Stomach (tissue), 9 donors: ENCODE results near the gene CSMD2. TPM values are rescaled to one million over a fixed set of nuclear protein-coding genes. Genes with fewer than 3 reads are reported as not detected.

Experiments
- DNase-seq, 2 donors: peaks; one replicate each; pipeline versions ENCODE4 v3.0.0 to v3.0.0-alpha.2; 2013 to 2019
- H3K27ac ChIP-seq, 5 donors: fragments of 200-600 bp in 4 of 5; sonication (generic) in 4 of 5; one replicate each; pipeline ENCODE4 v1.5.1; 2013 to 2019; ENCODE audit warnings: mild to moderate bottlenecking in 1 of 5, moderate library complexity in 1 of 5
- H3K27me3 ChIP-seq, 3 donors: fragments of 200-600 bp; sonication (generic); one replicate each; pipeline ENCODE4 v1.5.1; 2017 to 2019; ENCODE audit warnings: mixed run types in 1 of 3
- H3K36me3 ChIP-seq, 4 donors: fragments of 200-600 bp; sonication (generic); 1 replicate in 3 of 4; 2 replicates in 1 of 4; pipeline ENCODE4 v1.5.1; 2016 to 2019
- H3K4me1 ChIP-seq, 4 donors: fragments of 200-600 bp; sonication (generic); one replicate each; pipeline ENCODE4 v1.5.1; 2016 to 2019
- H3K4me3 ChIP-seq, 4 donors: fragments of 200-600 bp; sonication (generic) in 3 of 4; one replicate each; pipeline ENCODE4 v1.5.1; 2016 to 2019; ENCODE audit warnings: mild to moderate bottlenecking in 1 of 4
- H3K9me3 ChIP-seq, 4 donors: fragments of 200-600 bp; sonication (generic); one replicate each; pipeline ENCODE4 v1.5.1; 2016 to 2019
- CTCF ChIP-seq, 7 experiments: fragments of 450-650 bp in 4 of 7; fragments of 200-600 bp in 3 of 7; sonication (generic) in 3 of 7; IDR thresholded peaks; one replicate each; pipeline ENCODE4 v1.5.1; 2016 to 2019; ENCODE audit warnings: antibody characterized with exemption in 7 of 7, control low read depth in 2 of 7, mild to moderate bottlenecking in 1 of 7
- EP300 ChIP-seq: sonication (generic); formaldehyde crosslinking; IDR thresholded peaks from one replicate; pipeline ENCODE4 v1.6.1; 2017; ENCODE audit warnings: antibody characterized with exemption
- POLR2A ChIP-seq, 4 donors: fragments of 450-650 bp; IDR thresholded peaks; one replicate each; pipeline ENCODE4 v1.6.1; 2016; ENCODE audit warnings: antibody characterized with exemption in 4 of 4, control low read depth in 2 of 4, mild to moderate bottlenecking in 1 of 4, moderate library complexity in 1 of 4
- POLR2AphosphoS5 ChIP-seq, 3 donors: sonication (generic); formaldehyde crosslinking; IDR thresholded peaks; one replicate each; pipeline ENCODE4 v1.6.1; 2016; ENCODE audit warnings: antibody characterized with exemption in 3 of 3
- WGBS, 5 donors: extraction: QIAGEN DNeasy Blood & Tissue Kit in 3 of 5; methylation state at CpG; one replicate each; pipeline versions ENCODE4 v1.1.5 to v1.1.7; 2013 to 2018; 5-methylcytosine and 5-hydroxymethylcytosine counted together
- intact Hi-C: fragments of 100-400 bp; cut with DNase I; formaldehyde crosslinking; loops from one replicate; pipeline ENCODE4 v1.15.1; 2023; ENCODE audit warnings: low total_unique reads
- polyA plus RNA-seq, 3 donors: library from polyadenylated mRNA; stranded (reverse); fragments of 200-250 nt; gene quantifications; one replicate each; pipeline ENCODE4 v1.2.3, GENCODE V29; 2013
- total RNA-seq, 5 donors: library from RNA; depleted of rRNA; stranded (reverse); fragments of >200 nt; gene quantifications; one replicate each; pipeline versions ENCODE4 v1.1.0 to v1.2.3, GENCODE V29; 2014 to 2016
- donor health status: healthy with polysubstance abuse.
- donor health status: Bipolar disorder and iron deficiency.
- donor health status: healthy.

CSMD2 gene
- total and polyA plus RNA-seq, 8 donors, result 0.10 to 3.5 (median 0.37) TPM; not detected in 1

DNA sequence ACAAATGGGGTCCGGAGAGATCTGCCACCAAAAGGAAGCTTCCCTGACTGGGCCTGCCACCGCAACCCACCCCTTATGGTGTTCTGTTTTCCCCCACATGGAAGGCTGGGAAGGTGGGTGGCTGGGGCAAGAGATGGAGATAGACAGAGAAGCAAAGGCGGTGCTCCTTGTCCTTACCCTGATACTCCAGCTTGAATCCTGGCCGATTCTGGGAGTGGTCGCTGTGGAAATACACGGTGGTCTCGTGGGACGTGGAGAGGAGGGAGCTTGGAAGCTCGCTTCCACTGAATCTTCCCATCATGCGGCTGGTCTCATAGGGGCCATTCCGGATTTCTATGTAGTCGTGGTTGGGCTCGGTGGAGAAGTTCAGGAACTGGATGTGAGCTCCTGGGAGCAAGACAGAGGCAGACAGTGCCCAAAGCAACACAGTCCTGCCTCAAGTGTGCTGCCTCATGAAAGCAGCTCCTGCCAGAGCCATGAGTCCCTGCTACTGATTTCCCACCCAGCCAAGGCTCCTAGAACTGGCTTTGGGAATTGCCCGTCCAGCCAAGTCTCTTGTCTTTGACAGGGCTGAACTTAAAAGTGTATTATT lies 554.1 kb downstream of the CSMD2 start:
- no peaks in the 10 kb centered on the region for H3K4me1 ChIP-seq
- no peak for DNase-seq
- intact Hi-C loops, result no loop called here
- H3K36me3 ChIP-seq, result no peaks in the 10 kb centered on the region
- H3K27me3 ChIP-seq, result peaks cover 0 to 26% (median 5%) of the 10 kb centered on the region in 3 donors
- WGBS, 5 donors, result 79 to 86% (median 82%) methylated on average over 14 of the region's 14 CpGs
- no peak overlapping the region for H3K27ac ChIP-seq
- TF ChIP-seq POLR2A (IDR thresholded peaks at IDR 0.05), result no peak
- no peak for TF ChIP-seq POLR2AphosphoS5 (IDR thresholded peaks at IDR 0.05)
- TF ChIP-seq CTCF (IDR thresholded peaks at IDR 0.05), result no peak
- no peak overlapping the region for H3K4me3 ChIP-seq
- H3K9me3 ChIP-seq, result no peaks in the 10 kb centered on the region

GRCh38 chr1:33610391-33610790 lies 554.6 kb downstream of the CSMD2 start:
- no peaks in the 10 kb centered on the region for H3K4me1 ChIP-seq
- peaks cover 0 to 20% (median 5%) of the 10 kb centered on the region in 3 donors for H3K27me3 ChIP-seq
- TF ChIP-seq POLR2A (IDR thresholded peaks at IDR 0.05), result no peak
- no peak for TF ChIP-seq CTCF (IDR thresholded peaks at IDR 0.05)
- TF ChIP-seq POLR2AphosphoS5 (IDR thresholded peaks at IDR 0.05), result no peak
- no peak for TF ChIP-seq EP300
- 65 to 90% (median 78%) methylated on average over 3 of the region's 3 CpGs for WGBS, 5 donors
- H3K36me3 ChIP-seq, result no peaks in the 10 kb centered on the region
- H3K4me3 ChIP-seq, result no peak overlapping the region
- no peak overlapping the region for H3K27ac ChIP-seq
- no peak for DNase-seq
- H3K9me3 ChIP-seq, result no peaks in the 10 kb centered on the region
- intact Hi-C loops, result no loop called here

DNA sequence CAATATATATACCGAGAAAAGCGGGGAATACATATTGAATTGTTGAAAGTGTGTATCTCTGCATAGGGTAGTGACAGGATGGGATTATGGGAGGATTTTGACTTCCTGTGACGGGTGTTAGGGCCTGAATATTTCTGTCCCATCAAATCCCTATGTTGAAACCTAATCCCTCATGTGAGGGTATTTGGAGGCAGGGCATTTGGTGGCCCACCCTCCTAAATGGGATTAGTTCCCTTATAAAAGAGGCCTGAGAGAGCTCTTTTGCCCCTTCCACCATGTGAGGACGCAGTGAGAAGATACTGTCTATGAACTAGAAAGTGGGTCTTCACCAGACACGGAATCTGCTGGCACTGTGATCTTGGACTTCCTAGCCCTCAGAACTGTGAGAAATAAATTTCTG lies 555.3 kb downstream of the CSMD2 start:
- WGBS, 5 donors, result 93 to 95% (median 94%) methylated on average over 5 of the region's 5 CpGs
- intact Hi-C loops, result no loop called here
- no peak for TF ChIP-seq POLR2AphosphoS5 (IDR thresholded peaks at IDR 0.05)
- TF ChIP-seq POLR2A (IDR thresholded peaks at IDR 0.05), result no peak
- TF ChIP-seq CTCF (IDR thresholded peaks at IDR 0.05), result no peak
- TF ChIP-seq EP300, result no peak
- Histone ChIP-seq H3K4me3 (no peak overlapping the region), H3K4me1 (no peaks in the 10 kb centered on the region), H3K27ac (no peak overlapping the region), H3K9me3 (no peaks in the 10 kb centered on the region), H3K36me3 (no peaks in the 10 kb centered on the region), H3K27me3 (peaks cover 0 to 14% (median 5%) of the 10 kb centered on the region in 3 donors)
- no peak for DNase-seq

DNA sequence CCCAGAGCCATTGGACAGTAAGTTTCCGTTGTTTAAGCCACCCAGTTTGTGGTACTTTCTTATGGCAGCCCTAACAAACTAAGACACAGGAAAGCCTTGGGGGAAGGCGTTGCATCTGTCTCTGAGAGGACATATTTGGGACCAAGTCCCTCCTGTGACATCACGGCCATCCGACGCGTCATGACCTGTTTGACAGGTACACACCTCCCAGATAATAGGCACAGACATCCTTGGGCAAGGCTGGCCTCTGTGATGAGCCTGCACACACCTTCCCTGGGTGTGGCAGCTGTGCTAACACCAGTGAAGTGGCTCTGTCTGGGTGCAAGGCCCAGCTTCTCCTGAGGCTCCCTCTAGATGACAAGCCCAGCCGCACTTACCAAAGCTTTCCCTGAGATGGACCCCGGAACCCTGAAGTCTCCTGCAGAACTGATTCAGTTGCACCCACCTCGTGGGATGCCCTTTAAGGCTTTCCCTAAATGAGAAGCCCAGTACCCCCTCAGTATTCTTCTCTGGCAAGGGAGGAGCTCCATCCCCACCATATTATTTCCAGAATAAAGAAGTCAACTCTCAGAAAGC lies 556.1 kb downstream of the CSMD2 start:
- intact Hi-C loops, result no loop called here
- no peak for TF ChIP-seq POLR2A (IDR thresholded peaks at IDR 0.05)
- no peak for TF ChIP-seq POLR2AphosphoS5 (IDR thresholded peaks at IDR 0.05)
- no peak for TF ChIP-seq CTCF (IDR thresholded peaks at IDR 0.05)
- no peak for TF ChIP-seq EP300
- no peak overlapping the region for H3K27ac ChIP-seq
- WGBS, 5 donors, result 85 to 97% (median 91%) methylated on average over 5 to 9 of the region's 9 CpGs
- no peak overlapping the region for H3K4me3 ChIP-seq
- no peaks in the 10 kb centered on the region for H3K36me3 ChIP-seq
- DNase-seq, result no peak
- peaks cover 0 to 7% (median 5%) of the 10 kb centered on the region in 3 donors for H3K27me3 ChIP-seq
- no peaks in the 10 kb centered on the region for H3K9me3 ChIP-seq
- no peaks in the 10 kb centered on the region for H3K4me1 ChIP-seq
